HG02885 (cell line): ENCODE data around the gene TANK.

Source experiments
- ATAC-seq: cut with Tn5 transposase; IDR thresholded peaks from one replicate; pipeline ENCODE4 v1.9.1; 2021; ENCODE audit warnings: mild to moderate bottlenecking; ENCODE audit not compliant: unreplicated experiment, poor library complexity

TANK gene

GRCh38 chr2:161160226-161161073 lies at the start of gene TANK:
Gene TANK (plus strand): TSS chr2:161160428. CDS start chr2:161179663, 19,235 bp downstream.
- ATAC-seq: peak; percentile 89

- ATAC-seq: no peak
Measured at GRCh38 chr2:161111531-161111930, 48.7 kb upstream of the TANK start.

- ATAC-seq: no peak
Measured at GRCh38 chr2:161112908-161113307, 47.3 kb upstream of the TANK start.

- ATAC-seq: no peak
Measured at GRCh38 chr2:161113693-161114575, 46.3 kb upstream of the TANK start.

GRCh38 chr2:161115205-161115604 lies 45.0 kb upstream of the TANK start:
- ATAC-seq: no peak

- no peak for ATAC-seq
Measured at GRCh38 chr2:161115605-161116380, 44.4 kb upstream of the TANK start.

GRCh38 chr2:161116509-161116908 lies 43.7 kb upstream of the TANK start:
- no peak for ATAC-seq

- ATAC-seq: no peak
Measured at GRCh38 chr2:161117506-161117905, 42.7 kb upstream of the TANK start.

- ATAC-seq: no peak
Measured at GRCh38 chr2:161118722-161119121, 41.5 kb upstream of the TANK start.

- no peak for ATAC-seq
Measured at GRCh38 chr2:161119483-161119882, 40.7 kb upstream of the TANK start.

- no peak for ATAC-seq
Measured at GRCh38 chr2:161120775-161121174, 39.5 kb upstream of the TANK start.

- no peak for ATAC-seq
Measured at GRCh38 chr2:161121622-161122021, 38.6 kb upstream of the TANK start.

GRCh38 chr2:161122772-161123530 lies 37.3 kb upstream of the TANK start:
- peak; percentile 64 for ATAC-seq

GRCh38 chr2:161123531-161124030 lies 36.6 kb upstream of the TANK start:
- ATAC-seq: peak; percentile 12

- ATAC-seq: peak; percentile 60
Measured at GRCh38 chr2:161124201-161124600, 36.0 kb upstream of the TANK start.

- ATAC-seq: no peak
Measured at GRCh38 chr2:161128885-161129284, 31.3 kb upstream of the TANK start.

- ATAC-seq: no peak
Measured at GRCh38 chr2:161130354-161130753, 29.9 kb upstream of the TANK start.

- ATAC-seq: no peak
Measured at GRCh38 chr2:161131074-161131680, 29.1 kb upstream of the TANK start.

- no peak for ATAC-seq
Measured at GRCh38 chr2:161131804-161132203, 28.4 kb upstream of the TANK start.
